Gastrocnemius medialis (tissue), 4 donors: Measurements from ENCODE around the gene ARL11. TPM values are rescaled to one million over a fixed set of nuclear protein-coding genes. Genes with fewer than 3 reads are reported as not detected.

Experiments used
- ATAC-seq, 2 donors: fragments of 150-250 bp; one replicate each; pipeline ENCODE4 v1.9.1; 2016
- DNase-seq, 2 donors: peaks; one replicate each; pipeline ENCODE4 v3.0.0-alpha.2; 2019
- H3K27ac ChIP-seq, 4 donors: fragments of 200-600 bp; sonication (generic); 1 replicate in 1 of 4; 2 replicates in 3 of 4; pipeline ENCODE4 v1.5.1; 2016 to 2018; ENCODE audit warnings: mild to moderate bottlenecking in 2 of 4, moderate library complexity in 1 of 4
- H3K27me3 ChIP-seq, 3 donors: fragments of 200-600 bp; sonication (generic) in 2 of 3; 1 replicate in 1 of 3; 2 replicates in 2 of 3; pipeline versions ENCODE4 v1.5.1 to v1.6.0; 2016 to 2019; ENCODE audit warnings: mild to moderate bottlenecking in 1 of 3, moderate library complexity in 1 of 3
- H3K36me3 ChIP-seq, 2 donors: fragments of 200-600 bp; sonication (generic) in 1 of 2; one replicate each; pipeline ENCODE4 v1.5.1; 2017 to 2018
- H3K4me1 ChIP-seq, 2 donors: fragments of 200-600 bp; sonication (generic) in 1 of 2; one replicate each; pipeline ENCODE4 v1.5.1; 2016 to 2017; ENCODE audit warnings: mild to moderate bottlenecking in 2 of 2
- H3K4me3 ChIP-seq, 4 donors: fragments of 200-600 bp; sonication (generic) in 3 of 4; 1 replicate in 1 of 4; 2 replicates in 3 of 4; pipeline ENCODE4 v1.5.1; 2016 to 2019; ENCODE audit warnings: mild to moderate bottlenecking in 2 of 4
- H3K9me3 ChIP-seq, 3 donors: fragments of 200-600 bp; sonication (generic) in 2 of 3; 1 replicate in 1 of 3; 2 replicates in 2 of 3; pipeline ENCODE4 v1.5.1; 2016 to 2019
- POLR2A ChIP-seq, 2 donors: fragments of 450-650 bp; IDR thresholded peaks; one replicate each; pipeline ENCODE4 v1.6.1; 2017; ENCODE audit warnings: antibody characterized with exemption in 2 of 2, mild to moderate bottlenecking in 2 of 2, moderate library complexity in 2 of 2
- in situ Hi-C, 4 donors: fragments of 200-750 bp; cut with MboI; loops; one replicate each; pipeline versions ENCODE4 v1.15.0 to v1.8.0; 2017; ENCODE audit warnings: low sequenced_read_pairs in 4 of 4
- intact Hi-C: fragments of 100-400 bp; cut with DNase I; formaldehyde crosslinking; loops from one replicate; pipeline ENCODE4 v1.15.1; 2023; ENCODE audit warnings: low total_unique reads
- total RNA-seq, 4 donors: library from RNA; depleted of rRNA; stranded (reverse); fragments of >200 nt; gene quantifications; one replicate each; pipeline versions ENCODE4 v1.1.0 to v1.2.3, GENCODE V29; 2016
- TF ChIP-seq, protein P1 (sequence below), 5 experiments: fragments of 450-650 bp in 3 of 5; fragments of 200-600 bp in 2 of 5; sonication (generic) in 2 of 5; IDR thresholded peaks in 4 of 5; conservative IDR thresholded peaks in 1 of 5; 1 replicate in 4 of 5; 2 replicates in 1 of 5; pipeline ENCODE4 v1.5.1; 2016 to 2019; ENCODE audit warnings: antibody characterized with exemption in 5 of 5, mild to moderate bottlenecking in 3 of 5, moderate library complexity in 3 of 5

Gene ARL11
- total RNA-seq, 4 donors from 2014 or later: 0.10 to 0.20 (median 0.12) TPM

DNA sequence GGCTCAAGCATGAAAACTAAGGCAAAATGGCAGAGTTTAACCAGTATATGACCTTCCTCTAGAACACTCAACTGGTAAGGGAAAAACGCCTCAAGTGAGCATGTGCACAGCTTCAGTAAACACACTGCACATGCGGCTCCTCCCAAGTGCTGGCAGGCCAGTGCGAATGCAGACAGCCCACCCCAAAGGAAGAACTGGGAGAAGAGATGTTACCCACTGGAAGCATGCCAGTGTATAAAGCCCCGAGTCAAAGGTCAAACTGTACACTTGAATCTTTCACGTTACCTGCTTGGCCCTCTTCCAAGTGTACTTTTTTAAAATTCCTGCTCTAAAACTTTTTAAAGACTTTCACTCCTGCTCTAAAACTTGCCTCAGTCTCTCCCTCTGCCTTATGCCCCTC is 23.7 kb upstream of the ARL11 start:
- in situ Hi-C loops: loop anchor here in 1 of 4 donors (10.0 kb wide), 1 partner anchor 300 kb away; no protein-coding TSS in a partner anchor
- H3K9me3 ChIP-seq: no peaks in the 10 kb centered on the region
- ATAC-seq (no peak), DNase-seq (no peak)
- H3K27me3 ChIP-seq: no peaks in the 10 kb centered on the region
- TF ChIP-seq, protein P1, sequence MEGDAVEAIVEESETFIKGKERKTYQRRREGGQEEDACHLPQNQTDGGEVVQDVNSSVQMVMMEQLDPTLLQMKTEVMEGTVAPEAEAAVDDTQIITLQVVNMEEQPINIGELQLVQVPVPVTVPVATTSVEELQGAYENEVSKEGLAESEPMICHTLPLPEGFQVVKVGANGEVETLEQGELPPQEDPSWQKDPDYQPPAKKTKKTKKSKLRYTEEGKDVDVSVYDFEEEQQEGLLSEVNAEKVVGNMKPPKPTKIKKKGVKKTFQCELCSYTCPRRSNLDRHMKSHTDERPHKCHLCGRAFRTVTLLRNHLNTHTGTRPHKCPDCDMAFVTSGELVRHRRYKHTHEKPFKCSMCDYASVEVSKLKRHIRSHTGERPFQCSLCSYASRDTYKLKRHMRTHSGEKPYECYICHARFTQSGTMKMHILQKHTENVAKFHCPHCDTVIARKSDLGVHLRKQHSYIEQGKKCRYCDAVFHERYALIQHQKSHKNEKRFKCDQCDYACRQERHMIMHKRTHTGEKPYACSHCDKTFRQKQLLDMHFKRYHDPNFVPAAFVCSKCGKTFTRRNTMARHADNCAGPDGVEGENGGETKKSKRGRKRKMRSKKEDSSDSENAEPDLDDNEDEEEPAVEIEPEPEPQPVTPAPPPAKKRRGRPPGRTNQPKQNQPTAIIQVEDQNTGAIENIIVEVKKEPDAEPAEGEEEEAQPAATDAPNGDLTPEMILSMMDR (IDR thresholded peaks at IDR 0.05 in 4 of 5, conservative IDR thresholded peaks at IDR 0.05 in 1 of 5): no peak
- TF ChIP-seq POLR2A (IDR thresholded peaks at IDR 0.05): no peak
- H3K4me1 ChIP-seq: no peaks in the 10 kb centered on the region
- H3K27ac ChIP-seq: no peak overlapping the region
- intact Hi-C loops: no loop called here
- H3K4me3 ChIP-seq: no peak overlapping the region
- H3K36me3 ChIP-seq: no peaks in the 10 kb centered on the region

DNA sequence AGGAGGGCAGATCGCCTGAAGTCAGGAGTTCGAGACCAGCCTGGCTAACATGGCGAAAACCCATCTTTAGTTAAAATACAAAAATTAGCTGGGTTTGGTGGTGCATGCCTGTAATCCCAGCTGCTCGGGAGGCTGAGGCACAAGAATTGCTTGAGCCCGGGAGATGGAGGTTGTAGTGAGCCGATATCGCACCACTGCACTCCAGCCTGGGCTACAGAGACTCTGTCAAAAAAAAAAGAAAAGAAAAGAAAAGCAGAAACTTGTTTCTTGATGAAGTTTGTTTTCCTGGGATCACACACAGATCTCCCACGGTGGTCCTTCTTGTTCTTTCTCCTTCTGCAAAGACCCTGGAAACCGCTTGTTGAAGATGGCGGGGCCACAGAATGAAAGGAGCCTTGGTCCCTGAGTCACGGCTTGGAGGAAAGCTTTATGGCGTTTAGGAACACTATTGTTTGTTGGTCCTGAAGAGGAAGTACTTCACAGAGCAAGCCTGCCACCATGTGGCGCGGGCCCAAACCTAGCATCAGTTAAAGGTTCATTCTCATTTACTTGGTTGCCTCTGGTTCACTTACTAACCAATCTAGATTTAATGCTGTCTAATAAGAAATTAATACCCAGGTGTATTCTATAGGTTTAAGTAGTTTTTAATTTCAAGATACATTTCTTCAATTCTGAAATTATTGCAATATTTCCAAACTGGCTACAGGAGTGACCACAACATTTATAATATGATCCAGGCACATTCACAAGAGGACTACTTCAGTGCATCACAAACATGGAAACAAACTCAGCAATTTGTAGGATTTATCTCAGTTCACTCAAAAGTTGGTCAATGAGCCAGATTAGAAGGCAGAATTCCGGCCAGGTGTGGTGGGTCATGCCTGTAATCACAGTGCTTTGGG is 21.3 kb upstream of the ARL11 start:
- intact Hi-C loops: loop anchor here (1.0 to 5.0 kb wide), 3 partner anchors 22 to 306 kb away; partner anchors contain the start of genes PHF11 and RCBTB1
- no peak for TF ChIP-seq POLR2A (IDR thresholded peaks at IDR 0.05)
- TF ChIP-seq, protein P1 (IDR thresholded peaks at IDR 0.05 in 4 of 5, conservative IDR thresholded peaks at IDR 0.05 in 1 of 5): peak; percentile 59 to 79 (median 71)

DNA sequence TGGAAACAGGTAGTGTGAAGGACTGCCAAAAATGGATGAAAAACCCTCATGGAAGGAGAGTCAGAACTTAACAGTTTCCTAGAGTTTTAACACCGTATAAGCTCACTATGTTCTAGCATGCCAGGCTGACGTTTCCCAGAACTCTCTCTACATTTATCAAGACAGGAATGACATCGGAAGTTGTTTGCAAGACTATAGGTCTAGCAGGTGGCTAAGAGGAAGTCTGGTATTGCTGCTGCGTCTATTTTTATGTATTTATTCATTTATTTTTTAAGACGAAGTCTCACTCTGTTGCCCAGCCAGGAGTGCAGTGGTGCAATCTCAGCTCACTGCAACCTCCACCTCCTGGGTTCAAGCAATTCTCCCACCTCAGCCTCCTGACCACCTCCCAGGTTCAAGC is 20.5 kb upstream of the ARL11 start:
- Histone ChIP-seq H3K9me3 (no peaks in the 10 kb centered on the region), H3K27ac (no peak overlapping the region), H3K27me3 (no peaks in the 10 kb centered on the region), H3K4me1 (no peaks in the 10 kb centered on the region), H3K36me3 (no peaks in the 10 kb centered on the region), H3K4me3 (no peak overlapping the region)
- intact Hi-C loops: loop anchor here (1.0 to 5.0 kb wide), 3 partner anchors 23 to 306 kb away; partner anchors contain the start of genes PHF11 and RCBTB1
- ATAC-seq: no peak
- DNase-seq: no peak
- TF ChIP-seq POLR2A (IDR thresholded peaks at IDR 0.05): no peak
- TF ChIP-seq, protein P1 (IDR thresholded peaks at IDR 0.05 in 4 of 5, conservative IDR thresholded peaks at IDR 0.05 in 1 of 5): no peak
- in situ Hi-C loops: loop anchor here in 3 of 4 donors (5.0 to 10.0 kb wide), 3 partner anchors 300 to 305 kb away; no protein-coding TSS in a partner anchor

More for the DNA sequence above, 21.3 kb upstream of the ARL11 start:
- in situ Hi-C loops: loop anchor here in 3 of 4 donors (5.0 to 10.0 kb wide), 3 partner anchors 300 to 305 kb away; no protein-coding TSS in a partner anchor
- Histone ChIP-seq H3K4me1 (no peaks in the 10 kb centered on the region), H3K27me3 (no peaks in the 10 kb centered on the region), H3K4me3 (peak overlapping the region; percentile 10 to 55 (median 28)), H3K9me3 (no peaks in the 10 kb centered on the region), H3K27ac (no peak overlapping the region), H3K36me3 (no peaks in the 10 kb centered on the region)
- ATAC-seq (peak; percentile 97 to 99), DNase-seq (peak; percentile 62 to 79)

DNA sequence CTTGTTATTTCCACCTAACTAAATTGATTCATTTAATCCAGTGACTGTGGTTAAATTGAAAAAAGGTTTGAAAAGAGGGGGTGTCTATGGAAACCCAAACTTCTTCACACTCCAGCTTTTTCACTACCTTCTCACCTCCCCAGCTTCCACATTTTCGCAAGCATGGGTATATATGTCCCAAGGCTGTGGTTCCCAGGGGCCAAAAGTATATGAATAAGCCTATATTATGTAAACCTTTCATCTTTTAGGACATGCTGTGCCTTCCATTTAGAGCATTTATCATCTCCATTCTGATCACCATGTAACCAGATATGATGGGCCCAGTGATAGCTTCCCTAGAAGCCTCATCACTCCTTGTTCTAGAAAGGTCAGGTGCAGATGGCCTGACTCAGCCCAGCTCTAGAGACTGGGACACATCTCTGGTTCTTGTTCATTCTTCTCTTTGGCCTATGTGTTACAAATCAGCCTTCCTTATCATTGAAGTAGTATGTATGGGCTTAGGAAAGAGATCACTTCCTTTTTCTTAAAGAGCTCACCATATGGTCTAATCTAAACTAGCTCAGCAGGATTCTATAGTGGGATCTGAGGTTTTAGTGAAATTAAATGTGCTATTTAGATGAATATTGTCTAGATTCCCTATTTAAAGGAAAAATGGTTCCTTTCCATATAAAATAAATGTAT is 19.5 kb upstream of the ARL11 start:
- Histone ChIP-seq H3K4me1 (no peaks in the 10 kb centered on the region), H3K27ac (no peak overlapping the region), H3K36me3 (no peaks in the 10 kb centered on the region), H3K4me3 (no peak overlapping the region), H3K9me3 (no peaks in the 10 kb centered on the region), H3K27me3 (no peaks in the 10 kb centered on the region)
- DNase-seq: no peak
- ATAC-seq: no peak
- intact Hi-C loops (loop anchor here (5.0 kb wide), 1 partner anchor 111 kb away; the partner anchor contains the start of gene PHF11), in situ Hi-C loops (loop anchor here in 3 of 4 donors (5.0 to 10.0 kb wide), 3 partner anchors 301 to 306 kb away; no protein-coding TSS in a partner anchor)
- TF ChIP-seq, protein P1 (IDR thresholded peaks at IDR 0.05 in 4 of 5, conservative IDR thresholded peaks at IDR 0.05 in 1 of 5): no peak
- TF ChIP-seq POLR2A (IDR thresholded peaks at IDR 0.05): no peak
